ENCODE results near the gene LRPAP1.

DNA sequence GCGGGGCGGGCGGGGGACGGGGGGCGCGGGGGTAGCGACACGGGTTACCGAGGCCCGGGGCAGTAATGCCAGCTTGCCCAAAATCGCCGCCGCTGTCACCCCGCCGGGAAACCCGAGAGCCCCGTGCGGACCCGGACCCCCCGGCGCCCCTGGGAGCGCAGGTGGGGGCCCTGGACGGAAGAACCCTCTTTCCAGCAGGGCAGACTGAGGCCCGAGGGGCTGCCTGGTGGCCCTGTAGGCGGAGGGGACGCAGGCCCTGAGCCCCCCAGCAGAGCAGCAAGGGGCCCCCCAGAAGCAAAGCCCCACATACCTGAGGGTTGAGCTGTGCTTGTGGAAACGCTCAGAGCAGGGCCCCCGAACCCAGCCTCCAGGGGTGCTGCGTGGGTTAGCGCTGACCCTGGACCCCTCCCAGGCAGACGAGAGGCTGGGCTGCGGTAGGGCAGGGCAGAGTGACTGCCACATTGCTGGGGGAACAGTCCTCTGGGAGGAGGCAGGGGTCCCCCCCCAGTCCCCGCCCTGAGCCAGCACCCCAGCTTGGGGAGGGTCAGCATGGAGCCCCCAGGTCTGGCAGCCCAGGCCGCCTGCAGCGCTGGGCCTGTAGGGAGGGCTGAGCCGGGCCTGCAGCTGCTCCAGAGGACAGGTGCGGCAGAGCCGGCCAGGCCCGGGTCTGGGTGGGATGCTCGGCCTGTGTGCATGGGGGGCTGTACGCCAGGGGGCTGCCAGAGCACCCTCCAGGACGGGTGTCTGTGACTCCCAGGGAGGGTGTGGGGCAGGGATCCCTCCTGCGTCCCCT lies 68.5 kb downstream of the LRPAP1 start:
- TF ChIP-seq, protein P1, sequence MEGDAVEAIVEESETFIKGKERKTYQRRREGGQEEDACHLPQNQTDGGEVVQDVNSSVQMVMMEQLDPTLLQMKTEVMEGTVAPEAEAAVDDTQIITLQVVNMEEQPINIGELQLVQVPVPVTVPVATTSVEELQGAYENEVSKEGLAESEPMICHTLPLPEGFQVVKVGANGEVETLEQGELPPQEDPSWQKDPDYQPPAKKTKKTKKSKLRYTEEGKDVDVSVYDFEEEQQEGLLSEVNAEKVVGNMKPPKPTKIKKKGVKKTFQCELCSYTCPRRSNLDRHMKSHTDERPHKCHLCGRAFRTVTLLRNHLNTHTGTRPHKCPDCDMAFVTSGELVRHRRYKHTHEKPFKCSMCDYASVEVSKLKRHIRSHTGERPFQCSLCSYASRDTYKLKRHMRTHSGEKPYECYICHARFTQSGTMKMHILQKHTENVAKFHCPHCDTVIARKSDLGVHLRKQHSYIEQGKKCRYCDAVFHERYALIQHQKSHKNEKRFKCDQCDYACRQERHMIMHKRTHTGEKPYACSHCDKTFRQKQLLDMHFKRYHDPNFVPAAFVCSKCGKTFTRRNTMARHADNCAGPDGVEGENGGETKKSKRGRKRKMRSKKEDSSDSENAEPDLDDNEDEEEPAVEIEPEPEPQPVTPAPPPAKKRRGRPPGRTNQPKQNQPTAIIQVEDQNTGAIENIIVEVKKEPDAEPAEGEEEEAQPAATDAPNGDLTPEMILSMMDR (IDR thresholded peaks at IDR 0.05), result no peak
- no peak for TF ChIP-seq POLR2AphosphoS5 (IDR thresholded peaks at IDR 0.05; ENCODE audit: insufficient read depth in 1 of 2, low read depth in 1 of 2)

All from vagina (tissue), 2 donors.